Upper lobe of left lung (tissue), 6 donors: ENCODE measurements around the gene CDKAL1. TPM values are rescaled to one million over a fixed set of nuclear protein-coding genes. Genes with fewer than 3 reads are reported as not detected.
"Not testable (repeated sequence)": the region's sequence is repeated elsewhere in the genome, so short reads cannot be mapped to it uniquely, and the experiment has no call there.

Experiments used
- ATAC-seq, 2 donors: fragments of 200-7000 bp; cut with Tn5 transposase; one replicate each; pipeline ENCODE4 v1.9.1; 2022; ENCODE audit warnings: mild to moderate bottlenecking in 2 of 2, moderate library complexity in 2 of 2; ENCODE audit not compliant: low FRiP score in 2 of 2
- DNase-seq, 2 donors: peaks; one replicate each; pipeline ENCODE4 v3.0.0-alpha.2; 2019 to 2020
- H3K27ac ChIP-seq, 4 donors: fragments of 200-600 bp; sonication (generic); one replicate each; pipeline ENCODE4 v1.5.1; 2016 to 2019
- H3K27me3 ChIP-seq, 4 donors: fragments of 200-600 bp; sonication (generic); one replicate each; pipeline ENCODE4 v1.5.1; 2017 to 2019
- H3K36me3 ChIP-seq, 4 donors: fragments of 200-600 bp; sonication (generic); one replicate each; pipeline ENCODE4 v1.5.1; 2016 to 2019
- H3K4me1 ChIP-seq, 4 donors: fragments of 200-600 bp; sonication (generic); one replicate each; pipeline ENCODE4 v1.5.1; 2018 to 2019
- H3K4me3 ChIP-seq, 4 donors: fragments of 200-600 bp; sonication (generic); one replicate each; pipeline ENCODE4 v1.5.1; 2017 to 2019; ENCODE audit warnings: mild to moderate bottlenecking in 2 of 4, moderate library complexity in 1 of 4
- H3K9me3 ChIP-seq, 4 donors: fragments of 200-600 bp; sonication (generic); one replicate each; pipeline ENCODE4 v1.5.1; 2018 to 2019
- EP300 ChIP-seq, 4 donors: sonication (generic); formaldehyde crosslinking; IDR thresholded peaks; one replicate each; pipeline ENCODE4 v1.5.1; 2017; ENCODE audit warnings: antibody characterized with exemption in 4 of 4, control low read depth in 2 of 4
- POLR2A ChIP-seq, 4 donors: fragments of 450-650 bp; IDR thresholded peaks; one replicate each; pipeline ENCODE4 v1.5.1; 2016 to 2017; ENCODE audit warnings: antibody characterized with exemption in 4 of 4, mild to moderate bottlenecking in 2 of 4
- POLR2AphosphoS5 ChIP-seq, 2 donors: sonication (generic); formaldehyde crosslinking; IDR thresholded peaks; one replicate each; pipeline ENCODE4 v1.5.1; 2017; ENCODE audit warnings: antibody characterized with exemption in 2 of 2
- WGBS, 2 donors: methylation state at CpG; one replicate each; pipeline ENCODE4 v1.1.5; 2017 to 2018; 5-methylcytosine and 5-hydroxymethylcytosine counted together
- total RNA-seq, 6 donors: library from RNA; depleted of rRNA in 4 of 6; stranded (reverse); fragments of >200 nt in 4 of 6; gene quantifications; one replicate each; pipeline versions ENCODE4 v1.1.0 to v1.2.1, GENCODE V29; 2016 to 2021
- TF ChIP-seq, protein P1 (sequence below), 6 experiments: fragments of 450-650 bp in 4 of 6; fragments of 200-600 bp in 2 of 6; sonication (generic) in 2 of 6; IDR thresholded peaks; one replicate each; pipeline ENCODE4 v1.5.1; 2016 to 2019; ENCODE audit warnings: antibody characterized with exemption in 6 of 6
- donor health status: DM: no; HTN: no; CAD: no; lungs with moderate emphysema.
- donor health status: DM: no; HTN: yes; CAD: no; lungs with severe emphysema.

CDKAL1 gene
- total RNA-seq, 6 donors from 2014 or later = 9.4 to 22.6 (median 13.8) TPM

DNA sequence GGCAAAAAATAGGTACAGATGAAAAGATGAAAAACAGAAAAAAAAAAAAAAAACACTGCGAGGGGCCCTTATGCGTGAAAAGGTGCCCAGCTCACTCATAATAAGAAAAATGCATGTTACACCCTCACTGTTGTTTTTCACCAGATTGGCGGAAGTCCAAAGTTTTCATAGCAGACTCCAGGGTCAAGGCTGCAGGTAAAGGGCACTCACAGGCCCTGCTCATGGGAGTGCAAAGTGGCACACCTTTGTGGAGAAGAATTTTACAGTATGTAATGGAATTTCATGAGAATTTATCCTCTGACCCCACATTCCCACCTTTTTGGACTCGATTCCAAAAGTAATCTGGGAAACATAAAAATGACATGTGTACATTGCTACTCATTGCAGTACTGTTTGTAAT, 108.2 kb downstream of the CDKAL1 start:
- 77 to 88% methylated on average over 4 of the region's 4 CpGs for WGBS, 2 donors
- TF ChIP-seq POLR2A (IDR thresholded peaks at IDR 0.05) (no peak), EP300 (IDR thresholded peaks at IDR 0.05) (no peak), POLR2AphosphoS5 (IDR thresholded peaks at IDR 0.05) (no peak)
- TF ChIP-seq, protein P1, sequence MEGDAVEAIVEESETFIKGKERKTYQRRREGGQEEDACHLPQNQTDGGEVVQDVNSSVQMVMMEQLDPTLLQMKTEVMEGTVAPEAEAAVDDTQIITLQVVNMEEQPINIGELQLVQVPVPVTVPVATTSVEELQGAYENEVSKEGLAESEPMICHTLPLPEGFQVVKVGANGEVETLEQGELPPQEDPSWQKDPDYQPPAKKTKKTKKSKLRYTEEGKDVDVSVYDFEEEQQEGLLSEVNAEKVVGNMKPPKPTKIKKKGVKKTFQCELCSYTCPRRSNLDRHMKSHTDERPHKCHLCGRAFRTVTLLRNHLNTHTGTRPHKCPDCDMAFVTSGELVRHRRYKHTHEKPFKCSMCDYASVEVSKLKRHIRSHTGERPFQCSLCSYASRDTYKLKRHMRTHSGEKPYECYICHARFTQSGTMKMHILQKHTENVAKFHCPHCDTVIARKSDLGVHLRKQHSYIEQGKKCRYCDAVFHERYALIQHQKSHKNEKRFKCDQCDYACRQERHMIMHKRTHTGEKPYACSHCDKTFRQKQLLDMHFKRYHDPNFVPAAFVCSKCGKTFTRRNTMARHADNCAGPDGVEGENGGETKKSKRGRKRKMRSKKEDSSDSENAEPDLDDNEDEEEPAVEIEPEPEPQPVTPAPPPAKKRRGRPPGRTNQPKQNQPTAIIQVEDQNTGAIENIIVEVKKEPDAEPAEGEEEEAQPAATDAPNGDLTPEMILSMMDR (IDR thresholded peaks at IDR 0.05) = no peak
- DNase-seq (no peak), ATAC-seq (no peak)
- H3K27ac ChIP-seq = no peak overlapping the region
- no peaks in the 10 kb centered on the region for H3K27me3 ChIP-seq
- H3K4me3 ChIP-seq = no peak overlapping the region
- H3K4me1 ChIP-seq = no peaks in the 10 kb centered on the region
- H3K9me3 ChIP-seq = no peaks in the 10 kb centered on the region
- no peaks in the 10 kb centered on the region for H3K36me3 ChIP-seq

DNA sequence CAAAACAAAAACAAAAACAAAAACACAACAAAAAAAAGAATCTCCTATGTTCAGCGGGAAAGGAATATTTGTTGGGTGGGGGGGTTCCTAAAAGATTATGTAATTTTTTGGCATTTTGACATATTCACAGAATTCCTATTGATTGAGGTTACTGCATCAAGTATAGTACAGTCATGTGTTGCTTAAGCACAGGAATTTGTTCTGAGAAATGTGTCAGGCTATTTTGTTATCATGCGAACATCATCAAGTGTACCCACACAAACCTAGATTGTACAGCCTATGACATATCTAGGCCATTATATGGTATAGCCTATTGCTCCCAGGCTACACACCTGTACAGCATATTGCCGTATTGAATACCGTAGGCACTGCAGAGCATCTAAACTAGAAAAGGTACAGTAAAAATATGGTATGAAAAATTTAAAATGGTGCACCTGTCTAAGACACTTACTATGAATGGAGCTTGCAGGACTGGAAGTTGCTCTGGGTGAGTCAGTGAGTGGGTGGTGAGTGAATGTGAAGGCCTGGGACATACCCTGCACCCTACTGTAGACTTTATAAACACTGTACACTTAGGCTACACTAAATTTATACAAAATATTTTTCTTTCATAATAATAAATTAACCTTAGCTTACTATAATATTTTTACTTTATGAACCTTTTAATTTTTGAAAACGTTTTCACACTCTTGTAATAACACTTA, 110.6 kb downstream of the CDKAL1 start:
- DNase-seq (no peak), ATAC-seq (no peak)
- no peaks in the 10 kb centered on the region for H3K9me3 ChIP-seq
- H3K36me3 ChIP-seq = peaks cover 0 to 3% (median 0%) of the 10 kb centered on the region in 4 donors
- WGBS, 2 donors = 84 to 86% methylated on average over 5 of the region's 5 CpGs
- H3K27me3 ChIP-seq = no peaks in the 10 kb centered on the region
- H3K4me3 ChIP-seq = no peak overlapping the region
- no peak overlapping the region for H3K27ac ChIP-seq
- no peaks in the 10 kb centered on the region for H3K4me1 ChIP-seq
- TF ChIP-seq POLR2A (IDR thresholded peaks at IDR 0.05) = no peak
- TF ChIP-seq, protein P1 (IDR thresholded peaks at IDR 0.05) = no peak
- no peak for TF ChIP-seq EP300 (IDR thresholded peaks at IDR 0.05)
- no peak for TF ChIP-seq POLR2AphosphoS5 (IDR thresholded peaks at IDR 0.05)

DNA sequence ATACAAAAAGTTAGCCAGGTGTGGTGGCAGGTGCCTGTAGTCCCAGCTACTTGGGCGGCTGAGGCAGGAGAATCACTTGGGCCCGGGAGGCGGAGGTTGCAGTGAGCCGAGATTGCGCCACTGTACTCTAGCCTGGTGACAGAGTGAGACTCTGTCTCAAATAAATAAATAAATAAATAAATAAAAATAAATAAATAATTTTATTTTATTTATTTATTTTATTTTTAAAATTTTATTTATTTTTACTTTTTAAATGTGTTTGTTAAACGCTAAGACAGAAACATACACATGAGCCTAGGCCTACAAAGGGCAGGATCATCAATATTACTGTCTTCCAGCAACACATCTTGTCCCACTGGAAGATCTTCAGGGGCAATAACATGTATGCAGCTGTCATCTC, 111.3 kb downstream of the CDKAL1 start:
- H3K27me3 ChIP-seq, H3K27ac ChIP-seq, ATAC-seq, H3K4me3 ChIP-seq, H3K9me3 ChIP-seq, H3K36me3 ChIP-seq, H3K4me1 ChIP-seq: not testable (repeated sequence)
- peak in 1 of 2 donors; percentile 7 for DNase-seq
- WGBS, 2 donors = 80 to 81% methylated on average over 6 of the region's 6 CpGs

DNA sequence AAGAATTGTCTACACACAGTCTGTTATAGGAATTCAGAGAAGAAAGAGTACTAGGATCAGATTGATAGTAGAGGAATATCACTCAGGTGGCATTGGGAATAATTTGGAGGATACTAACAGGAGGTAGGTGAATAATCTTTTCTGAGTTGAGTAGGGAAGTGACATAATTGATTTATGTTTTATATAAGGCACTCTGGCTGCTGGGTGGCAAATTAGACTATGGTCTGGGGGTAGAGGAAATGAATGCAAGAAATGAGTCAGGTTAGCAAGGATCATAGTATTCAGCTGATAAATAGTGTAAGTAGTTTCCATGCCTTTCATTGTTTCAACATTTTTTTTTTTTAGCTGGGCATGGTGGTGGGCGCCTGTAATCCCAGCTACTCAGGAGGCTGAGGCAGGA, 113.3 kb downstream of the CDKAL1 start:
- no peak for ATAC-seq
- H3K4me1 ChIP-seq = no peaks in the 10 kb centered on the region
- DNase-seq = no peak
- H3K4me3 ChIP-seq = no peak overlapping the region
- TF ChIP-seq, protein P1 (IDR thresholded peaks at IDR 0.05) = no peak
- TF ChIP-seq POLR2AphosphoS5 (IDR thresholded peaks at IDR 0.05) (no peak), EP300 (IDR thresholded peaks at IDR 0.05) (no peak), POLR2A (IDR thresholded peaks at IDR 0.05) (no peak)
- peaks cover 0 to 4% (median 0%) of the 10 kb centered on the region in 4 donors for H3K36me3 ChIP-seq
- WGBS, 2 donors = 100% methylated on average over 1 of the region's 1 CpG
- no peak overlapping the region for H3K27ac ChIP-seq
- no peaks in the 10 kb centered on the region for H3K9me3 ChIP-seq
- no peaks in the 10 kb centered on the region for H3K27me3 ChIP-seq

DNA sequence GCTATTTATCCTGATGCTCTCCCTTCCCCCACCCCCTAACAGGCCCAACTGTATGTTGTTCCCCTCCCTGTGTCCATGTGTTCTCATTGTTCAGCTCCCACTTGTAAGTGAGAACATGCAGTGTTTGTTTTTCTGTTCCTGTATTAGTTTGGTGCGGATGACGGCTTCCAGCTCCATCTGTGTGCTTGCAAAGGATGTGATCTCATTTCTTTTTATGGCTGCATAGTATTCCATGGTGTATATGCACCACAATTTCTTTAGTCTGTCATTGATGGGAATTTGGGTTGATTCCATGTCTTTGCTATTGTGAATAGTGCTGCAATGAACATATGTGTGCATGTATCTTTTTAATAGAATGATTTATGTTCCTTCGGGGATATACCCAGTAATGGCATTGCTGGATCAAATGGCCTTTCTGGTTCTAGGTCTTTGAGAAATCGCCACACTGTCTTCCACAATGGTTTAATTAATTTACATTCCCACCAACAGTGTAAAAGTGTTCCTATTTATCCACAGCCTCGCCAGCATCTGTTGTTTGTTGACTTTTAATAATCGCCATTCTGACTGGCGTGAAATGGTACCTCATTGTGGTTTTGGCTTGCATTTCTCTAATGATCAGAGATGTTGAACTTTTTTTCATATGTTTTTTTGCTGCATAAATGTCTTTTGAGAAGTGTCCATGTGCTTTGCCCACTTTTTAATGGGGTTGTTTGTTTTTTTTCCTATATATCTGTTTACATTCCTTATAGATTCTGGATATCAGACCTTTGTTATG, 115.6 kb downstream of the CDKAL1 start:
- not testable (repeated sequence) for H3K4me3 ChIP-seq, H3K4me1 ChIP-seq, H3K27me3 ChIP-seq, DNase-seq, ATAC-seq, H3K27ac ChIP-seq, H3K9me3 ChIP-seq
- H3K36me3 ChIP-seq = peaks cover 0 to 11% (median 0%) of the 10 kb centered on the region in 4 donors
- 90 to 94% methylated on average over 7 of the region's 7 CpGs for WGBS, 2 donors
